ENCODE data around the gene LRRC45. TPM values are rescaled to one million over a fixed set of nuclear protein-coding genes. Genes with fewer than 3 reads are reported as not detected.

Gene LRRC45
- total RNA-seq, 1 donor = 13.4 TPM

DNA sequence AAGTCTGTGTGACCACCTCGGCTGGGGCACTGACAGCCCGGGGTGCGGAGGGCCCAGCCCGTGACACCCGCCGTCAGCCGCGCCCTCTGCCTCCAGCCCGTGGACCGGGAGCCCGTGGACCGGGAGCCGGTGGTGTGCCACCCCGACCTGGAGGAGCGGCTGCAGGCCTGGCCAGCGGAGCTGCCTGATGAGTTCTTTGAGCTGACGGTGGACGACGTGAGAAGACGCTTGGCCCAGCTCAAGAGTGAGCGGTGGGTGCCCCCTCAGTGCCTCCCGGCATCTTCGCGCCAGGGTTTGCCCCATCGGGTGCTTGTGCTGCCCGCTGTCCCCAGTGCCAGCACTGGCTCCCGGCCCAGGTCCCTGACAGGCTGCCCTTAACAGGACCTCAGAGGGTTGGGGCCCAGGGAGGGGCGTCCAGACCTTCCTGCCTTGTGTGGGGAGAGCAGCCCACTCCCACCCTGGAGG is 14.1 kb upstream of the LRRC45 start:
- TF ChIP-seq, protein P1, sequence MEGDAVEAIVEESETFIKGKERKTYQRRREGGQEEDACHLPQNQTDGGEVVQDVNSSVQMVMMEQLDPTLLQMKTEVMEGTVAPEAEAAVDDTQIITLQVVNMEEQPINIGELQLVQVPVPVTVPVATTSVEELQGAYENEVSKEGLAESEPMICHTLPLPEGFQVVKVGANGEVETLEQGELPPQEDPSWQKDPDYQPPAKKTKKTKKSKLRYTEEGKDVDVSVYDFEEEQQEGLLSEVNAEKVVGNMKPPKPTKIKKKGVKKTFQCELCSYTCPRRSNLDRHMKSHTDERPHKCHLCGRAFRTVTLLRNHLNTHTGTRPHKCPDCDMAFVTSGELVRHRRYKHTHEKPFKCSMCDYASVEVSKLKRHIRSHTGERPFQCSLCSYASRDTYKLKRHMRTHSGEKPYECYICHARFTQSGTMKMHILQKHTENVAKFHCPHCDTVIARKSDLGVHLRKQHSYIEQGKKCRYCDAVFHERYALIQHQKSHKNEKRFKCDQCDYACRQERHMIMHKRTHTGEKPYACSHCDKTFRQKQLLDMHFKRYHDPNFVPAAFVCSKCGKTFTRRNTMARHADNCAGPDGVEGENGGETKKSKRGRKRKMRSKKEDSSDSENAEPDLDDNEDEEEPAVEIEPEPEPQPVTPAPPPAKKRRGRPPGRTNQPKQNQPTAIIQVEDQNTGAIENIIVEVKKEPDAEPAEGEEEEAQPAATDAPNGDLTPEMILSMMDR (IDR thresholded peaks at IDR 0.05; ENCODE audit: insufficient read depth, low read depth, low read length) = no peak
- DNase-seq (ENCODE audit: low read depth) = no peak
- no peak overlapping the region for H3K4me3 ChIP-seq (ENCODE audit: low read depth, low read length)

DNA sequence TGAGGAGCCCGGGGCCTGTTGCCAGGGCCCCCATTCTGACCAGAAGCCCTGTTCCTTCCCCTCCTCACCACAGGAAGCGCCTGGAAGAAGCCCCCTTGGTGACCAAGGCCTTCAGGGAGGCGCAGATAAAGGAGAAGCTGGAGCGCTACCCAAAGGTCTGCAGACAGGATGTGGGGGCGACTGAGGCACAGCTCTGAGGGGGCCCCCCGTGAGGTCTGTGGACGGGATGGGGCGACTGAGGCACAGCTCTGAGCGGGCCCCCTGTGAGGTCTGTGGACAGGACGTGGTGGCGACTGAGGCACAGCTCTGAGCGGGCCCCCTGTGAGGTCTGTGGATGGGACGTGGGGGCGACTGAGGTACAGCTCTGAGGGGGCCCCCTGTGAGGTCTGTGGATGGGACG is 13.7 kb upstream of the LRRC45 start:
- H3K4me3 ChIP-seq (ENCODE audit: low read depth, low read length) = no peak overlapping the region
- TF ChIP-seq, protein P1 (IDR thresholded peaks at IDR 0.05; ENCODE audit: insufficient read depth, low read depth, low read length) = no peak
- DNase-seq (ENCODE audit: low read depth) = no peak

DNA sequence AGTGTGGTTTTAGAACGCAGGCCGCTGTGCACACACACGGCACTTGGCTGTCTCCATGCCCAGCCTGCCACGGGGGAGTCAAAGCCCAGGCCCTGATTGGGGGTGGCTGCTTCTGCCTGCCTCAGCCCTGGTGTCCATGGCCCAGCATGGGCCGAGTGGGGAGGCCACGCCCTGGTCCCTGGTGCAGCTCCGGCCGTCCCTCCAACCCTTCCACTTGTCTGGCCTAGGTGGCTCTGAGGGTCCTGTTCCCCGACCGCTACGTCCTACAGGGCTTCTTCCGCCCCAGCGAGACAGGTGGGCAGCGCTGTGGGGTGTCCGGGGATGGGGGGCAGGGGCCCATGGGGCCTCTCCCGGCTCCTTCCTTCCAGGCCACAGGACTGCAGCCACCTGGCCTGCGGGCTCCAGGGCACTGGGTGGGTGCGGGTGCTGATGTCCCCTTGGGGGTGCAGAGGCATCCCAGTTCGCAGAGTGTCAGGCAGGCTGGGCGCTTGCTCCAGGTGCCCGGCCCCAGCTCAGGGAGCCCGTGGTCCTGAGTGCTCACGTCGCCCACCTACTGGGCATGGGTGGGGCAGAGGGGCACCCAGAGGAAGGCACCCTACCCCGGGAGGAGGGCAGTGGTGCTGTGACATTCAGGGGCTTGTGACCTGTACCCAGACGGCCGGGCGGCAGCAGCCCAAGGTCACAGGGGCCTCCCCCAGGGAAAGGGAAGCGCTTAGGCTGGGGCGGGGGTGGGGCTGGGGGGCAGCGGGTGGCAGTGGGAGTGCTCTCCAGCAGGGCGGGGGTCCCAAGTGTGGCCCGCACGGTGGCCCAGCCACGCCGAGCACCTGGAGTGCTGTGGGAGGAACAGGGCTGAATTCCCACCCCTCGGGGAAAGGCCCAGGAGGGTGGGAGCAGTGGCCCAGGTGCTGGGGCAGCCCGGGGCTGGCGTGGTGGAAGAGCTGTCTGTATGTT is 12.3 kb upstream of the LRRC45 start:
- no peak for DNase-seq (ENCODE audit: low read depth)
- TF ChIP-seq, protein P1 (IDR thresholded peaks at IDR 0.05; ENCODE audit: insufficient read depth, low read depth, low read length) = no peak
- H3K4me3 ChIP-seq (ENCODE audit: low read depth, low read length) = no peak overlapping the region

DNA sequence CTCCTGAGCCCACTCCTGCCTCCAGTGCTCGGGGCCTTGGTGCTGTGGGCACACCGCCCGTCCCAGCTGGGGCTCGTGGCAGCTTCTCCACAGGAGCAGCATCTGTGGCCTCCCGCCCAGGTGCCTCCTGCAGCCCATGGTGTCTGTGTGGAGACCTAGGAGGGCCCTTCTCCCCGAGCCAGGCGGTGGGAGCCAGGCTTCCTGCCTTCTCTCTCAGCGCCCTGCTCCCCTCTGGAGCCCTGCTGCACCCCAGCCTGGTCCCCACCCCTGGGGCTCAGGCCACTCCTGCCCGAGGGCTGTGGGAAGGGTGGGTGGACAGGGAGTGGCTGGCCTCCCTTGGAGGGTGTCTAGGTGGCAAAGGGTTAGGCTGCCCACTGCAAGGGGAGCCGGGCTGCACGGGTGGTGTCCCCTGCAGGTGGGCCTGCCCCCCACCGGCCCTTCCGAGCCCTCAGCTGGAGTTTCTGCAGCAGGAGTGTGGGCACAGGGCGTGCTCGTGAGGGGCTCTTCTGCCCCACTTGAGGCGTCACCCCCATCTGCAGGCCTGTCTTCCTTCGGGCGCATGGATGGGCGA is 11.4 kb upstream of the LRRC45 start:
- H3K4me3 ChIP-seq (ENCODE audit: low read depth, low read length) = no peak overlapping the region
- TF ChIP-seq, protein P1 (IDR thresholded peaks at IDR 0.05; ENCODE audit: insufficient read depth, low read depth, low read length) = no peak
- no peak for DNase-seq (ENCODE audit: low read depth)

DNA sequence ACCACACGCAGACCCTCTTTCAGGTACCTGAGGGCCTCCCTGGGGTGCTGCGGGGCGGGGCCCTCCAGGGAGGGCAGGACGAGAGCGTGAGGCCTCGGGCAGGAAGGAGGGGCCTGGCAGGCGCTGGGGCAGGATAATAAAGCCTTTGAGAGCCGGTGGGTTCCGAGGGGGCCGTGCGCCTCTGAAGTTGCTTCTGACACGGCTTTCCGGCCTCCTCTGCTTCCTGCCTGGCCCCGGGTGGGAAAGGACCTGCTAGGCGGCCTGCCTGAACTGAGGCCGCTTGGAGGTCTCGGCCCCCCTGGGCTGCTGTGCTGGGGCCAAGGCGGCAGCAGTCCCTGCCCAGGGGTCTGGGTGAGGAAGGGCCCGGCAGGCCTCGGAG is 10.9 kb upstream of the LRRC45 start:
- DNase-seq (ENCODE audit: low read depth) = no peak
- H3K4me3 ChIP-seq (ENCODE audit: low read depth, low read length) = no peak overlapping the region
- TF ChIP-seq, protein P1 (IDR thresholded peaks at IDR 0.05; ENCODE audit: insufficient read depth, low read depth, low read length) = no peak

DNA sequence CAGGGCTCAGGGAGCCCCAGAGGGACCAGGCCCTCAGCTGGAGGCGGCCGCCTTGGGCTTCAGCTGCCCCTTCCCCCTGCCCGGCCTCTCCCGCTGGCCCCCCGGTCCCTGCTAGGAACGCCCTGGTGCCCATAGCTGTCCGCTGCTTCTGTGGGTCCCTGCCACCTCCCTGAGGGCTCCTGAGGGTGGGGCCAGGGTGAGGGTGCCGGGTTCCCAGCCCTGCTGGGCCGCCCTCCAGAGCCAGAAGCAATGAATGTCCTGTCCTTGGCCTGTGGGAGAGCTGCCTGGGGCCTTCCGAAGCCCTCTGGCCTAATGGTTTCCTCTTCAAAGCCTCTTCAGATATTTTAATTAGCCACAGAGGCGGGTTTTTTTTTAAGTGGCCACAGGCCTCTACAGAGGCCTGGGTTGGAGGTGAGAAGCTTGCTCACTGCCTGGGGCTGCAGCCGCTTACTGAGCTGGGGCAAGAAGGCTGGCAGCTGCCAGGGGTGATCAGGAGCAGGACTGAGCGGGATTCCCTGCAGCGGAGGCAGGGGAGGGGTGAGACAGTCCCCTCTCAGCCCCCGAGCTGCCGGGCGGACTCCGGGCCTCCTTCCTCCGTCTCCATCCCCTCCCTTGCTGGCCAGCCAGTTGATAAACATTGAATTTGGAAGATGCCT is 10.3 kb upstream of the LRRC45 start:
- TF ChIP-seq, protein P1 (IDR thresholded peaks at IDR 0.05; ENCODE audit: insufficient read depth, low read depth, low read length) = no peak

More for the DNA sequence above, 10.3 kb upstream of the LRRC45 start:
- no peak overlapping the region for H3K4me3 ChIP-seq (ENCODE audit: low read depth, low read length)
- DNase-seq (ENCODE audit: low read depth) = no peak
